ENCODE measurements around the gene VPS13C. TPM values are rescaled to one million over a fixed set of nuclear protein-coding genes. Genes with fewer than 3 reads are reported as not detected.

The VPS13C gene
- 38.6 TPM for total RNA-seq
- long read RNA-seq, partial matches to known transcripts, result 7 of 10 reads
- long read RNA-seq, other reads (novel, unspliced or antisense), result 3 of 10 reads

GRCh38 chr15:62060113-62060895 is at the start of gene VPS13C:
TSS of gene VPS13C (minus strand) at chr15:62060447. CDS start at chr15:62060374, 73 bp downstream.
- intact Hi-C loops (cut with micrococcal nuclease), result no loop called here
- ATAC-seq, result peak; percentile 100

GRCh38 chr15:62109437-62109836 is 49.2 kb upstream of the VPS13C start:
- ATAC-seq (no peak), DNase-seq (no peak)
- intact Hi-C loops (cut with micrococcal nuclease), result no loop called here

More at GRCh38 chr15:62060113-62060895, at the start of gene VPS13C:
- peak; percentile 96 for DNase-seq

- intact Hi-C loops (cut with micrococcal nuclease), result no loop called here
- DNase-seq (no peak), ATAC-seq (no peak)
Measured at GRCh38 chr15:62108411-62108810, 48.2 kb upstream of the VPS13C start.

GRCh38 chr15:62107571-62108121 is 47.4 kb upstream of the VPS13C start:
- DNase-seq, result no peak
- intact Hi-C loops (cut with micrococcal nuclease), result no loop called here
- no peak for ATAC-seq

GRCh38 chr15:62106096-62106495 is 45.8 kb upstream of the VPS13C start:
- intact Hi-C loops (cut with micrococcal nuclease), result no loop called here
- ATAC-seq, result no peak
- DNase-seq, result no peak

- no peak for DNase-seq
- no peak for ATAC-seq
- intact Hi-C loops (cut with micrococcal nuclease), result no loop called here
Measured at GRCh38 chr15:62105266-62105665, 45.0 kb upstream of the VPS13C start.

GRCh38 chr15:62104846-62105245 is 44.6 kb upstream of the VPS13C start:
- ATAC-seq, result no peak
- intact Hi-C loops (cut with micrococcal nuclease), result no loop called here
- no peak for DNase-seq

- intact Hi-C loops (cut with micrococcal nuclease), result no loop called here
- ATAC-seq, result no peak
- DNase-seq, result no peak
Measured at GRCh38 chr15:62104401-62104800, 44.2 kb upstream of the VPS13C start.

- no peak for ATAC-seq
- intact Hi-C loops (cut with micrococcal nuclease), result no loop called here
- no peak for DNase-seq
Measured at GRCh38 chr15:62103431-62103830, 43.2 kb upstream of the VPS13C start.

- intact Hi-C loops (cut with micrococcal nuclease), result no loop called here
- DNase-seq (no peak), ATAC-seq (no peak)
Measured at GRCh38 chr15:62099094-62099601, 38.9 kb upstream of the VPS13C start.

GRCh38 chr15:62094388-62094787 is 34.1 kb upstream of the VPS13C start:
- ATAC-seq (no peak), DNase-seq (no peak)
- intact Hi-C loops (cut with micrococcal nuclease), result no loop called here

GRCh38 chr15:62093809-62094208 is 33.6 kb upstream of the VPS13C start:
- ATAC-seq, result no peak
- intact Hi-C loops (cut with micrococcal nuclease), result no loop called here
- no peak for DNase-seq

- no peak for DNase-seq
- intact Hi-C loops (cut with micrococcal nuclease), result no loop called here
Measured at GRCh38 chr15:62090988-62091387, 30.7 kb upstream of the VPS13C start.

GRCh38 chr15:62089616-62090015 is 29.4 kb upstream of the VPS13C start:
- ATAC-seq (no peak), DNase-seq (no peak)
- intact Hi-C loops (cut with micrococcal nuclease), result no loop called here

More at GRCh38 chr15:62090988-62091387, 30.7 kb upstream of the VPS13C start:
- ATAC-seq, result no peak

GRCh38 chr15:62088353-62088693 is 28.1 kb upstream of the VPS13C start:
- intact Hi-C loops (cut with micrococcal nuclease), result no loop called here
- ATAC-seq (no peak), DNase-seq (no peak)

- ATAC-seq (peak; percentile 41), DNase-seq (no peak)
- intact Hi-C loops (cut with micrococcal nuclease), result no loop called here
Measured at GRCh38 chr15:62087671-62088352, 27.6 kb upstream of the VPS13C start.

GRCh38 chr15:62085740-62086139 is 25.5 kb upstream of the VPS13C start:
- ATAC-seq (no peak), DNase-seq (no peak)
- intact Hi-C loops (cut with micrococcal nuclease), result no loop called here

GRCh38 chr15:62083194-62084154 is 23.2 kb upstream of the VPS13C start:
- DNase-seq (no peak), ATAC-seq (no peak)
- intact Hi-C loops (cut with micrococcal nuclease), result no loop called here

GRCh38 chr15:62079594-62079993 is 19.3 kb upstream of the VPS13C start:
- ATAC-seq (no peak), DNase-seq (no peak)
- intact Hi-C loops (cut with micrococcal nuclease), result loop anchor here (10.0 kb wide), 1 partner anchor 205 kb away; no protein-coding TSS in a partner anchor
